ENCODE measurements around the gene CCDC28B.

Gene CCDC28B

DNA sequence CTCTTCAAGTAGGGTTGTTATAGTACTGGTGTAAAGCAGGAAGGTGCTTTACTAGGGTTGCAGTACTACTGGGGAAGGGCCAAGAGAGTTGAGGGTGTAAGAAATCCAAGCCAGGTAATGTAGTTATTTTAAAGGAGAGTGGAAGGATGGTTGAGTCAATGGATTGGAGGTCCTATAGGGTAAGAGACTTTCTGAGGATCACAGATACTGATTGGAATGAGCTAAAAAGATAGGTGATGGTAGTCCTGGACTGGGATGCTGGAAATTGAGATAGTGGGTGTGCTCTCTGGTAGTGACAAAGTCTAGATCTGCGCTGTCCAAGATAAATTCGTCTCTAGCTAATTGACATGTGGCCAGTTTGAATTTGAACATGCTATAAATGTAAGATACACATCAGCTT lies 13.9 kb upstream of the CCDC28B start:
- no peak for DNase-seq (ENCODE audit: extremely low spot score)
- CTCF ChIA-PET, result interaction anchor here (0.8 to 2.2 kb wide), 3 partner anchors 11 to 62 kb away, joined by 3 to 10 read pairs (median 4); no protein-coding TSS in a partner anchor
- POLR2A ChIA-PET, result interaction anchor here (0.6 to 1.2 kb wide), 2 partner anchors 12 to 48 kb away, joined by 3 read pairs; no protein-coding TSS in a partner anchor
- TF ChIP-seq, protein P1, sequence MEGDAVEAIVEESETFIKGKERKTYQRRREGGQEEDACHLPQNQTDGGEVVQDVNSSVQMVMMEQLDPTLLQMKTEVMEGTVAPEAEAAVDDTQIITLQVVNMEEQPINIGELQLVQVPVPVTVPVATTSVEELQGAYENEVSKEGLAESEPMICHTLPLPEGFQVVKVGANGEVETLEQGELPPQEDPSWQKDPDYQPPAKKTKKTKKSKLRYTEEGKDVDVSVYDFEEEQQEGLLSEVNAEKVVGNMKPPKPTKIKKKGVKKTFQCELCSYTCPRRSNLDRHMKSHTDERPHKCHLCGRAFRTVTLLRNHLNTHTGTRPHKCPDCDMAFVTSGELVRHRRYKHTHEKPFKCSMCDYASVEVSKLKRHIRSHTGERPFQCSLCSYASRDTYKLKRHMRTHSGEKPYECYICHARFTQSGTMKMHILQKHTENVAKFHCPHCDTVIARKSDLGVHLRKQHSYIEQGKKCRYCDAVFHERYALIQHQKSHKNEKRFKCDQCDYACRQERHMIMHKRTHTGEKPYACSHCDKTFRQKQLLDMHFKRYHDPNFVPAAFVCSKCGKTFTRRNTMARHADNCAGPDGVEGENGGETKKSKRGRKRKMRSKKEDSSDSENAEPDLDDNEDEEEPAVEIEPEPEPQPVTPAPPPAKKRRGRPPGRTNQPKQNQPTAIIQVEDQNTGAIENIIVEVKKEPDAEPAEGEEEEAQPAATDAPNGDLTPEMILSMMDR (IDR thresholded peaks at IDR 0.05; ENCODE audit: control extremely low read depth, extremely low read depth, low read depth, missing control alignments), result no peak

GRCh38 chr1:32187850-32188249 lies 12.5 kb upstream of the CCDC28B start:
- ChIA-PET POLR2A (interaction anchor here (0.6 kb wide), 1 partner anchor 78 kb away, joined by 10 read pairs; no protein-coding TSS in a partner anchor), CTCF (interaction anchor here (0.7 to 1.3 kb wide), 2 partner anchors 28 to 33 kb away, joined by 3 read pairs; no protein-coding TSS in a partner anchor)

GRCh38 chr1:32192220-32192948 lies 8.0 kb upstream of the CCDC28B start:
- POLR2A ChIA-PET, result interaction anchor here (0.6 to 1.5 kb wide), 3 partner anchors 9 to 140 kb away, joined by 3 to 7 read pairs (median 3); partner anchors contain the start of gene TXLNA
- TF ChIP-seq, protein P1 (IDR thresholded peaks at IDR 0.05; ENCODE audit: control extremely low read depth, extremely low read depth, low read depth, missing control alignments), result no peak
- no peak for DNase-seq (ENCODE audit: extremely low spot score)
- CTCF ChIA-PET, result interaction anchor here (0.9 to 1.9 kb wide), 4 partner anchors 8 to 119 kb away, joined by 3 to 7 read pairs (median 6); partner anchors contain the start of genes CCDC28B and TMEM39B

More at GRCh38 chr1:32187850-32188249, 12.5 kb upstream of the CCDC28B start:
- no peak for DNase-seq (ENCODE audit: extremely low spot score)
- TF ChIP-seq, protein P1 (IDR thresholded peaks at IDR 0.05; ENCODE audit: control extremely low read depth, extremely low read depth, low read depth, missing control alignments), result no peak

GRCh38 chr1:32194984-32195383 lies 5.4 kb upstream of the CCDC28B start:
- no peak for DNase-seq (ENCODE audit: extremely low spot score)
- CTCF ChIA-PET, result interaction anchor here (1.1 to 1.7 kb wide), 4 partner anchors 11 to 218 kb away, joined by 3 to 8 read pairs (median 4); no protein-coding TSS in a partner anchor
- POLR2A ChIA-PET, result interaction anchor here (1.0 to 1.3 kb wide), 2 partner anchors 16 to 141 kb away, joined by 3 to 4 read pairs; partner anchors contain the start of genes MARCKSL1 and TXLNA
- TF ChIP-seq, protein P1 (IDR thresholded peaks at IDR 0.05; ENCODE audit: control extremely low read depth, extremely low read depth, low read depth, missing control alignments), result no peak

DNA sequence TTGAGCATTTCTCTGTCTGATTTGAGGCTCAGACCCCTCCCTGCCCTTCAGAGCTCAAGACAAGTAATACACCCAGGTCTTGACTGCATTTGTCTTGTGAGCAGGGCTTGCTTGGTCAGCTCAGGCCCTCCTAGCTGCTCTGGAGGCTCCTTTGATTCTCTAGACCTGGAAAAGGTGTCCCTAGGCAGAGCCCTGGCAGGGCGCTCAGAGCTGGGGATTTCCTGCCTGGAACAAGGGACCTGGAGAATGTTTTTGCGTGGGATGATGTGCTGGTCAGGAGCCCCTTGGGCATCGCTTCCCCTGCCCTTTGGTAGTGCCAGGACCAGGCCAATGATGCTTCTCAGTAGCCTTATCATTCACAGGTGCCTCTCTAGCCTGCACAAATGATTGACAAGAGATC lies 4.9 kb upstream of the CCDC28B start:
- POLR2A ChIA-PET, result interaction anchor here (1.0 to 1.3 kb wide), 2 partner anchors 16 to 140 kb away, joined by 3 to 4 read pairs; partner anchors contain the start of genes MARCKSL1 and TXLNA
- CTCF ChIA-PET, result interaction anchor here (1.1 to 1.7 kb wide), 4 partner anchors 11 to 218 kb away, joined by 3 to 8 read pairs (median 4); no protein-coding TSS in a partner anchor

More for the DNA sequence above, 4.9 kb upstream of the CCDC28B start:
- TF ChIP-seq, protein P1 (IDR thresholded peaks at IDR 0.05; ENCODE audit: control extremely low read depth, extremely low read depth, low read depth, missing control alignments), result no peak
- DNase-seq (ENCODE audit: extremely low spot score), result no peak
